H9 (cell line): ENCODE results near the gene SFMBT1. TPM values are rescaled to one million over a fixed set of nuclear protein-coding genes. Genes with fewer than 3 reads are reported as not detected.

Experiments
- DNase-seq: peaks from one replicate; pipeline ENCODE4 v3.0.0-alpha.2; 2017
- H2AFZ ChIP-seq: one replicate; pipeline ENCODE4 v1.6.1; 2013; ENCODE audit warnings: mild to moderate bottlenecking, low read length, control low read depth, moderate library complexity
- H2AK5ac ChIP-seq: 2 replicates; pipeline ENCODE4 v1.6.1; 2013; ENCODE audit warnings: low read length, control low read depth, mixed read lengths; ENCODE audit not compliant: insufficient read length
- H2BK120ac ChIP-seq: one replicate; pipeline ENCODE4 v1.6.1; 2013; ENCODE audit warnings: low read depth, mild to moderate bottlenecking, low read length, control low read depth, inconsistent platforms; ENCODE audit not compliant: poor library complexity, severe bottlenecking
- H2BK12ac ChIP-seq: 2 replicates; pipeline ENCODE4 v1.6.1; 2013; ENCODE audit warnings: low read length, control low read depth, mixed read lengths, low read depth; ENCODE audit not compliant: insufficient read length
- H2BK15ac ChIP-seq: 2 replicates; pipeline ENCODE4 v1.6.1; 2013; ENCODE audit warnings: low read depth, low read length, control low read depth
- H2BK20ac ChIP-seq: one replicate; pipeline ENCODE4 v1.6.1; 2013; ENCODE audit warnings: low read depth, mild to moderate bottlenecking, low read length, control low read depth, inconsistent platforms; ENCODE audit not compliant: poor library complexity, severe bottlenecking
- H2BK5ac ChIP-seq: 2 replicates; pipeline ENCODE4 v1.6.1; 2013; ENCODE audit warnings: low read length, control low read depth, mixed read lengths; ENCODE audit not compliant: insufficient read length
- H3K14ac ChIP-seq: 2 replicates; pipeline ENCODE4 v1.6.1; 2013; ENCODE audit warnings: low read length, control low read depth; ENCODE audit not compliant: insufficient read depth
- H3K18ac ChIP-seq: 2 replicates; pipeline ENCODE4 v1.6.1; 2013; ENCODE audit warnings: low read depth, mild to moderate bottlenecking, mixed read lengths, low read length, control low read depth; ENCODE audit not compliant: insufficient read length
- H3K23ac ChIP-seq: 2 replicates; pipeline ENCODE4 v1.6.1; 2013; ENCODE audit warnings: low read length, control low read depth, mixed read lengths, low read depth; ENCODE audit not compliant: insufficient read length
- H3K23me2 ChIP-seq: 2 replicates; pipeline ENCODE4 v1.6.1; 2013; ENCODE audit warnings: low read depth, mild to moderate bottlenecking, mixed read lengths, low read length, control low read depth; ENCODE audit not compliant: insufficient read length, poor library complexity, severe bottlenecking
- H3K27ac ChIP-seq: 2 replicates; pipeline ENCODE4 v1.5.1; 2013; ENCODE audit warnings: low read length, control low read depth, mixed read lengths, low read depth; ENCODE audit not compliant: insufficient read length
- H3K27me3 ChIP-seq: 2 replicates; pipeline ENCODE4 v1.6.1; 2013; ENCODE audit warnings: low read length, control low read depth, inconsistent platforms; ENCODE audit not compliant: insufficient read depth
- H3K4ac ChIP-seq: 2 replicates; pipeline ENCODE4 v1.6.1; 2013; ENCODE audit warnings: low read depth, mild to moderate bottlenecking, control low read depth, inconsistent platforms, low read length, moderate library complexity
- H3K4me1 ChIP-seq: 2 replicates; pipeline ENCODE4 v1.6.1; 2013; ENCODE audit warnings: low read length, control low read depth, inconsistent platforms; ENCODE audit not compliant: insufficient read depth
- H3K4me2 ChIP-seq: 2 replicates; pipeline ENCODE4 v1.6.1; 2013; ENCODE audit warnings: low read length, control low read depth, mixed read lengths; ENCODE audit not compliant: insufficient read length, insufficient read depth
- H3K56ac ChIP-seq: 2 replicates; pipeline ENCODE4 v1.6.1; 2013; ENCODE audit warnings: low read depth, mild to moderate bottlenecking, mixed read lengths, low read length, control low read depth; ENCODE audit not compliant: insufficient read length
- H3K79me1 ChIP-seq: 2 replicates; pipeline ENCODE4 v1.6.1; 2013; ENCODE audit warnings: low read depth, mild to moderate bottlenecking, moderate library complexity, low read length, control low read depth, inconsistent platforms; ENCODE audit not compliant: insufficient read depth, poor library complexity, severe bottlenecking
- H3K79me2 ChIP-seq: 2 replicates; pipeline ENCODE4 v1.6.1; 2013; ENCODE audit warnings: low read length, control low read depth, inconsistent platforms; ENCODE audit not compliant: insufficient read depth
- H3K9ac ChIP-seq: 2 replicates; pipeline ENCODE4 v1.6.1; 2013; ENCODE audit warnings: low read length, control low read depth, mixed read lengths; ENCODE audit not compliant: insufficient read length; ENCODE audit errors: extremely low read depth
- H3K9me3 ChIP-seq: one replicate; pipeline ENCODE4 v1.6.1; 2013; ENCODE audit warnings: low read depth, low read length, inconsistent platforms; ENCODE audit not compliant: control insufficient read depth
- H3T11ph ChIP-seq: one replicate; pipeline ENCODE4 v1.6.1; 2013; ENCODE audit warnings: mild to moderate bottlenecking, low read length, control low read depth, inconsistent platforms
- H4K20me1 ChIP-seq: one replicate; pipeline ENCODE4 v1.6.1; 2013; ENCODE audit not compliant: control insufficient read depth, insufficient read length, insufficient read depth
- H4K5ac ChIP-seq: 2 replicates; pipeline ENCODE4 v1.6.1; 2013; ENCODE audit warnings: low read depth, mild to moderate bottlenecking, mixed read lengths, low read length, control low read depth; ENCODE audit not compliant: insufficient read length
- H4K8ac ChIP-seq: replicated peaks from 2 replicates; pipeline ENCODE4 v1.6.1; 2013; ENCODE audit warnings: low read length, control low read depth, mixed read lengths, low read depth; ENCODE audit not compliant: insufficient read length
- H4K91ac ChIP-seq: 2 replicates; pipeline ENCODE4 v1.6.1; 2013; ENCODE audit warnings: low read depth, mild to moderate bottlenecking, moderate library complexity, mixed read lengths, low read length, control low read depth; ENCODE audit not compliant: insufficient read length
- H3K27ac Mint-ChIP-seq, 3 experiments: 2 replicates in 2 of 3; 3 replicates in 1 of 3; pipeline ENCODE4 v1.8.0; 2020 to 2021; ENCODE audit warnings: mixed read lengths in 3 of 3, mild to moderate bottlenecking in 1 of 3, moderate library complexity in 1 of 3
- H3K27me3 Mint-ChIP-seq: 2 replicates; pipeline ENCODE4 v1.8.0; 2021; ENCODE audit warnings: low read depth, mild to moderate bottlenecking, moderate library complexity, mixed read lengths
- H3K36me3 Mint-ChIP-seq, 3 experiments: 2 replicates in 2 of 3; 3 replicates in 1 of 3; pipeline ENCODE4 v1.8.0; 2020 to 2021; ENCODE audit warnings: low read depth in 3 of 3, mixed read lengths in 3 of 3; ENCODE audit not compliant: insufficient read depth in 1 of 3
- H3K4me1 Mint-ChIP-seq, 2 experiments: 2 replicates each; pipeline ENCODE4 v1.8.0; 2020; ENCODE audit warnings: mixed read lengths in 2 of 2
- H3K4me3 Mint-ChIP-seq, 2 experiments: 2 replicates in 1 of 2; 3 replicates in 1 of 2; pipeline ENCODE4 v1.8.0; 2020 to 2021; ENCODE audit warnings: mild to moderate bottlenecking in 2 of 2, mixed read lengths in 2 of 2, moderate library complexity in 1 of 2
- H3K9me3 Mint-ChIP-seq, 2 experiments: 2 replicates in 1 of 2; 3 replicates in 1 of 2; pipeline ENCODE4 v1.8.0; 2020; ENCODE audit warnings: mild to moderate bottlenecking in 2 of 2, mixed read lengths in 2 of 2, moderate library complexity in 1 of 2
- CTCF ChIP-seq: fragments of 200-600 bp; sonication (generic); conservative IDR thresholded peaks from 3 replicates; pipeline ENCODE4 v1.8.0; 2021; ENCODE audit warnings: antibody characterized with exemption, mild to moderate bottlenecking
- WGBS: extraction: QIAGEN DNeasy Blood & Tissue Kit; methylation state at CpG from one replicate; pipeline ENCODE4 v1.1.7; 2013; ENCODE audit warnings: missing lambda C conversion rate, low lambda C conversion rate, mixed read lengths; ENCODE audit not compliant: insufficient read length; ENCODE audit errors: extremely low coverage; 5-methylcytosine and 5-hydroxymethylcytosine counted together
- total RNA-seq: library from RNA; stranded (reverse); gene quantifications from 2 replicates; pipeline ENCODE4 v1.2.1, GENCODE V29; 2021

The SFMBT1 gene
- total RNA-seq, 1 experiment from 2014 or later, result 15.3 TPM

GRCh38 chr3:53091011-53091410 is 45.1 kb upstream of the SFMBT1 start:
- WGBS, result no CpG with 5 or more reads among the region's 5 CpGs
- Histone ChIP-seq H3K9ac (no peak overlapping the region), H3K23me2 (no peaks in the 10 kb centered on the region), H3K4me1 (no peaks in the 10 kb centered on the region), H4K91ac (no peak overlapping the region), H3K79me1 (no peaks in the 10 kb centered on the region), H3K9me3 (no peaks in the 10 kb centered on the region), H2AK5ac (no peak overlapping the region), H3T11ph (no peak overlapping the region), H4K20me1 (no peaks in the 10 kb centered on the region), H2BK20ac (no peak overlapping the region), H3K23ac (no peak overlapping the region), H2BK12ac (no peak overlapping the region), H4K5ac (no peak overlapping the region), H3K18ac (no peak overlapping the region), H3K4ac (no peak overlapping the region), H3K79me2 (no peaks in the 10 kb centered on the region), H2BK15ac (no peak overlapping the region), H2BK5ac (no peak overlapping the region), H3K56ac (no peak overlapping the region), H2AFZ (no peak overlapping the region), H3K4me2 (no peak overlapping the region), H2BK120ac (no peak overlapping the region), H3K14ac (no peak overlapping the region), H4K8ac (no peak overlapping the region), H3K27ac (no peak overlapping the region), H3K27me3 (no peaks in the 10 kb centered on the region)
- no peak for DNase-seq
- Mint-ChIP-seq H3K9me3 (no peaks in the 10 kb centered on the region), H3K4me3 (no peak overlapping the region), H3K36me3 (peaks cover 0 to 14% (median 9%) of the 10 kb centered on the region in 3 experiments; a peak in 6 of 7 replicates), H3K27me3 (no peaks in the 10 kb centered on the region), H3K27ac (no peak overlapping the region), H3K4me1 (peaks cover 0 to 2% of the 10 kb centered on the region in 2 experiments; a peak in 1 of 4 replicates)
- no peak for TF ChIP-seq CTCF
